Measurements from ENCODE around the gene MYL10.

Gene MYL10

GRCh38 chr7:101629171-101629570 is at the start of gene MYL10:
Gene MYL10 (minus strand): TSS chr7:101629296. CDS start chr7:101629118, 178 bp downstream.
- DNase-seq: no peak

GRCh38 chr7:101678658-101679057 is 49.6 kb upstream of the MYL10 start:
- DNase-seq: no peak

DNA sequence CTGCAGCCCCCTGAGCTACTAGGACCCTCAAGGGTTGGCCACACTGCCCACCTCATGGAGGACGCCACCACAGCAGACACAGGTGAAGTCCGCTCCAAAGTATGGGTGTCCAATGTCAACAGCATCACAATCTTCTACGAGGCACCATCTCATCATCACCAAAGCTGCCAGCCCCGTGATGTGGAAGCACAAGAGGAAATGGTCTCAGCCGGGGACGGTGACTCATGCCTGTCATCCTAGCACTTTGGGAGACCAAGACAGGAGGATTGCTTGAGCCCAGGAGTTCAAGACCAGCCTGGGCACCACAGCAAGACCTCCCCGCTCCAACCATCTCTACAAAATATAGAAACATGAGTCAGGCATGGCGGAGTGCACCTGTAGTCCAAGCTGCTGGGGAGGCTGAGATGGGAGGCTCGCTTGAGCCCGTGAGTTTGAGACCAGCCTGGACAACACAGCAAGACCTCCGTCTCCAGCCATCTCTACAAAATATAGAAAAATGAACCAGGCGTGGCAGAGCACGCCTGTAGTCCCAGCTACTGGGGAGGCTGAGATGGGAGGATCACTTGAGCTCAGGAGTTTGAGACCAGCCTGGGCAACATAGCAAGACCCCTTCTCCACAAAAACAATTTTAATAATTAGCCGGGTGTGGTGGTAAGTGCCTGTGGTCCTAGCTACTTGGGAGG is 48.8 kb upstream of the MYL10 start:
- peak; percentile 69 for DNase-seq

DNA sequence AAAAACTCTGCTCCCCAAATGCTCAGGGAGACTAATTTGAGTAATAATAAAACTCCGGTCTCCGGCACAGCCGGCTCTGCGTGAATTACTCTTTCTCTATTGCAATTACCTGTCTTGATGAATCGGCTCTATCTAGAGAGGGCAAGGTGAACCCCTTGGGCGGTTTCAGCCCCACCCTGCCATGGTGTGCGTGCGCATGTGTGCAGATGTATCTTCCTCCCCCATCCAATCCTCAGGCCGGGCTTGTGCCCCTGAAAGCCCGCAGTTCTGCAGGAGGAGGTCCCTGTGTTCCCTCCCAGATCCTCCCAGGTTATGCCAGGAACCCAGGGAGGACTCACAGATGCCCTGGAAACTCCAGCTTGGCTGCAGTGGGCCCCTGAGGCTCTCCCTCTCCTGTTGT is 48.3 kb upstream of the MYL10 start:
- no peak for DNase-seq

DNA sequence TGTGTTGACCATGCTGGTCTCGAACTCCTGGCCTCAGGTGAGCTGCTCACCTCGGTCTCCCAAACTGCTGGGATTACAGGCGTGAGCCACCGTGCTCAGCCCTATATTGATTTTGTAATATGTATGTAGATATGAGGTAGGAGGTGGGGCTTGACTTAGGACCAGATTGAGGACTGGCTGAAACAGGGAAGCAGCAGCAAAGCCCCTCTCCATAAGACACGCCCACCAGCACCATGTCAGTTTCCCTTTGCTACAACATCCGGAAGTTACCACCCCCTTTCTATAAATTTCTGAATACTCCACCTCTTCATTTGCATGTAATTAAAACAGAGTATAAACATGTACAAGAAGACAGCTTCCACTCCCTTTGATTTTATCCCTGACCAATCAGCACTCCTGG is 47.9 kb upstream of the MYL10 start:
- peak; percentile 14 for DNase-seq

DNA sequence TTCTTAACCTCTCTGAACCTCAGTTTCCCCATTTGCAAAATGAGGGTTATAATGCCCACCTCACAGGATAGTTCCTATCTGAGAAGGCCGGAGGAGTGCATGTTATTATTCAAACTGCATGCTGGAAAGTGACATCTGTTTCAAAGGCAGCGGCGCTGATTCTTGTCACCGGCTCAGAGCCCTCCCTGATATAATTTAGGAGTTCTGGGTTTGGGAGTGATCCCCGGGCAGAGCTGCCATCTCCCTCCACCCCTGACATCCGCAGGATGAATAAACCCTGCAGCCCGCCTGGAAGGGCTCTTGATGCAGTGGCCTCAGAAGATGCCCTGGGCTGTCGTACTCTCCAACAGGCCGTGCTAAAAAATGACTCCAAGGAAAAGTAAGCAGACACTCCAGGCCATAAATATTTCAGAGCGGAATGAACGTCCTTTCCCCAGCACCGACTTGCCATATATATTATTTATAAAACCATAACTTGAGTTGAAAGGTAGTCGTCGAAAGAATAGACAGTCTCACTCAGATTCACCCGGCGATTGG is 47.0 kb upstream of the MYL10 start:
- no peak for DNase-seq

GRCh38 chr7:101674439-101674838 is 45.3 kb upstream of the MYL10 start:
- no peak for DNase-seq

- no peak for DNase-seq
Observed at GRCh38 chr7:101673951-101674350, 44.9 kb upstream of the MYL10 start.

GRCh38 chr7:101673315-101673714 is 44.2 kb upstream of the MYL10 start:
- no peak for DNase-seq

DNA sequence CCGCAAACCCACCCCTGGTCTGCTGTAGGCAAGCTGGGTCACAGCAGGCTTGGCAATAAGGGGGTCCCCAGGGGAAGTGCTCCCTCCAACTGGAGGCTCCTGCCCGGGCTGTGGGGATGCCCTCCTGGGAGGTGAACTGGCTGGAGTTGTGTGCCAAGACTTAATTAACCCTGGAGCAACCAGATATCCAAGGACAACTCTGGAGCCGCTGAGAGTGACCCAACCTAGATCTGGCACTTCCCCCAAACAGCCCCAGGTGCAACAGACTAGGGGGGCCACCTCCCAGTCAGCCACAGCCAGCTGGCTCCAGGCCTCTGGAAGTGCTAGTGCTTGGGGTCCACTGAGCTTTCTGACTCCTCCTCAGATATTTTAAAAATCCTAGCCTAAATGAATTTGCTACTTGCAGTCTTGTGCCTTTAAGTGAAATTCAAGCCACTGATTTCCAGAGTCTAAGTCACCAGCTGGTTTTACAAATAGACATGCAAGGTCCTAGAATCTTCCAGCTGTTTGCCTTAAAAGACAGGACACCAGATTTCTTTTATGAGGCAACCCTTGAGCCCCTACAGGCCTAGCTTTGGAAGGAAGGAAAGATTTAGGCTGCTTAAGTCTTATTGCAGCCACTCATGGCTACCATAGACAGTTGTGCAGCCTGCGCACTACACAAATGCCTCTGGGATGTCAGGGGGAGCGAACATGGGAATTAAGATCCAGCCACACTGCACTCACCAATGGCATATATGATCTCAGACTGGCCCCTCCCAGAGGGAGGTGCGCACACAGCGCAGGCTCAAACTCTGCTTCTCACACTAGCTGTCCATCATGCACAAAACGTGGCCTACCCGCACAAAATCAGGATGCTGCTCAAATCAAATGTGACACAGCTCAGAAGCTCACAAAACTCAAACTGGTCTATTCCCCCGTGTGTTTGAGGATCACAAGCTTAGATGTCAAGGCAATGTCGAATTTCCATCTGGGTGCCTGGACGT is 42.6 kb upstream of the MYL10 start:
- no peak for DNase-seq

DNA sequence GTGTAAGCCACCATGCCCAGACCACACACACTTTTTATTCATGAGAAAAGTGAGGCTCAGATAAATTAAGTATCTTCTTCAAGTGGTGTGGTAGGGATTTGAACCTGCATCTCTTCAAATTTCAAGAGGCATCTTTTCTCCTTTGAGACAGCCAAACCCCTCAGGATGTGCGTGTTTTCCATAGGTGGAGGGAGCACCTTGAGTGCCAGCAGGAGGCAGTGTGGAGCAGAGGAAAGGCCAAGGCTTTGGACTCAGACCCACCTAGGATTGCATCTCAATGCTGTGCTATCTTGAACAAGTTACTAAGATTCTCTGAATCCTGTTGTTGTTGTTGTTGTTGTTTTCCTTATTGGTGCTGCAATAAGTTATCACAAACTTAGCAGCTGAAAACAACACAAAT is 40.2 kb upstream of the MYL10 start:
- DNase-seq: peak; percentile 16

GRCh38 chr7:101668726-101669125 is 39.6 kb upstream of the MYL10 start:
- DNase-seq: no peak

DNA sequence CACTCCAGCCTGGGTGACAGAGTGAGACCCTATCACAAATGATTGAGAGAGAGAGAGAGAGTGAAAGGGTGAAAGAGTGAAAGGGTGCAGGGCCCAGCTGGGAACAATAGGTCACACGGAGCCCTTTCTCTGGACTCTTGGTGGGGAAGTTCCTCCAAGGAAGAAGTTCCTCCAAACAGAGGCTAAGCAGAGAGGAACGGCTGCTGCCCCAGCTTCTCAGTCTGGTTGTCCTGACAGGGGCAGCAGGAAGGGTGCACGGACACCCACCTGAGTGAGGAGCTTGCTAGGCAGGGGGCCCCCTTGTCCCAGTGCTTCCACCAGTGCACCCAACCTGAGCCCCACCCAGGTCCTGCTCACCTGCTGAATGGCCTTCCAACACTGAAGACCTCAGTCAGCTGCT is 38.8 kb upstream of the MYL10 start:
- peak; percentile 17 for DNase-seq

GRCh38 chr7:101667399-101667798 is 38.3 kb upstream of the MYL10 start:
- no peak for DNase-seq

DNA sequence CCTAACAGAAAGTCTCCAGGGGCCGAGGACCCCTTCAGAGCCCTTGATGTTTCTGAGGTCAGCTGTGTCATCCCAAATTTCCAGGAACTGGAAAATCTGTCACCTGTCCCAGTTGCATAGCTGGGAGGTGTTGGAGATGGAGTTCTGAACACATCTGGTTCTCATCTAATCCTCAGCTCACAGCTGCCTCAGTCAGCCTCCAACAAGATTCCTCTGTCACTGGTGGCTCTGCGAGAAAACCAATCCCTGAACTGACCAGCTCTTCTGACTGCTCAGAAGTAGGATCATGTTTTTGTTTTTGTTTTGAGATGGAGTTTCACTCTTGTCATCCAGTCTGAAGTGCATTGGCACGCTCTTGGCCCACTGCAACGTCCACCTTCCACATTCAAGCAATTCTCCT is 37.6 kb upstream of the MYL10 start:
- no peak for DNase-seq

DNA sequence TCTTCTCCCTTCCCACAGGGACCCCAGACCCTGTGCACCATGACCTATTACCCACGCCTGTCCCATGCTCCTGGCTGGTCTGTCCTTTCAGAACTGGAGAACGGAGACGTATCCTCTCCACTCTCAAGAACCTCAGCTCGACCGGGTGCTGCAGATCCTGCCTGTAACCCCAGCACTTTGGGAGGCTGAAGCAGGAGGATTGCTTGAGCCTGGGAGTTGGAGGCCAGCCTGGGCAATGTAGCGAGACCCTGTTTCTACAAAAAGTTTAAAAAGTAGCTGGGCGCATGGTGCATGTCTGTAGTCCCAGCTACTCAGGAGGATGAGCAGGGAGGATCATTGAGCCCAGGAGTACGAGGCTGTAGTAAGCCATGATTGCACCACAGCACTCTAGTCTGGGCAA is 37.2 kb upstream of the MYL10 start:
- DNase-seq: no peak

DNA sequence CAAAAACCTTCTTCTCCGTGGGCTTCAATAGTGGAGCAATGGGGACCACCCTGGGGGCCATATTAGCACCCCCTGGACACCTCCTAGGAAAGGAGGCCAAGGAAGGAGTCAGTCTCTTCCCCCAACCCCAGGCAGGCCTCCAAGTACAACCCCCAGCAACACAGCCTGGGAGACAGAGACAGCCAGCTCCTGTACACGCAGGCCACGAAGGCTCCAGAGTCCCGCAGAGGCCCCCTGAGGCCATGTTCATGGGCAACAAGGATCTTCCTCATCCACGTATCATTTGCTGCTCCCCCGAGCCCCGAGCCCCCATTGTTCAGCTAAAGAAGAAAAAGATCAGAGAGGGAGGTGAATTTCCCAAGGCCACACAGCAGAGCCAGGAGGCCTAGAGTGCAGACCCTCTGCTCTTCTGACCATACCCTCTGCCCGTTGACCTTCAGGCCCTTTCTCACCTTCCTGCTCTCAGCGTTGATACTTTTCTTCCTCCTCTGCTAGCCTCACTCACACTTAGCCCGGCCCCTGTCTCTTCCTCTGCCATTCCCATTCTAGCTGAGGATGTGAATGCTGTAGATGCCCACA is 35.9 kb upstream of the MYL10 start:
- DNase-seq: no peak

- DNase-seq: no peak
Observed at GRCh38 chr7:101664436-101664835, 35.3 kb upstream of the MYL10 start.

DNA sequence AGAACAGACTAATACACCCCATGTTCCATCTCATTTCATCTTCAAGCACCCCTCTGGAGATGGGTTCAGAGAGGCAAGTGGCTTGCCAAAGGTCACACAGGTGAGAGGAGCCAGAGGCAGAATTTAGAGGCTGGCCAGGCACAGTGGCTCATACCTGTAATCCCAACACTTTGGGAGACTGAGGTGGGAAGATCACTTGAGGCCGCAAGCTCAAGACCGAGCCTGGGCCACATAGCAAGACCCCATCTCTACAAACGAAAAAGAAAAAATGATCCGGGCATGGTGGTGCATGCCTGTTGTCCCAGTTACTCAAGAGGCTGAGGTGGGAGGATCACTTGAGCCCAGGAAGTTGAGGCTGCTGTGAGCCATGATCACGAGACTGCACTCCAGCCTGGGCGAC is 34.7 kb upstream of the MYL10 start:
- DNase-seq: no peak

- DNase-seq: no peak
Observed at GRCh38 chr7:101662447-101662998, 33.4 kb upstream of the MYL10 start.

DNA sequence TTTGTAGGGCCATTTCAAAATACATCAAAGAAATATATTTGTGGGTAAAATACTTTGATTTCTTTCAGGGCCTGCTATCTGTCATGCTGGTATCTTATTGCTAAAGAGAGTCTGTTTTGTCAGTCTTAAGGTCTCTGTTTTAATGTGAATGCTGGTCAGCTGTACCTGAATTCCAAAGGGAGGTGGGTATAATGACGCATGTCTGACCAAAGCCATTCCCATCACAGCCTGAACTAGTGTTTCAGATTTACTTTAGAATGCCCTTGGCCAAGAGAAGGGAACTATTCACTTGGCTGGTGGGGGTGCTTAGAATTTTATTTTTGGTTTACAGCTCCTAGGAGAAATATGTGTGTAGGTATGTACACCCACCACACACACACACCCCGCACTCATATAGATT is 30.6 kb upstream of the MYL10 start:
- DNase-seq: no peak

- no peak for DNase-seq
Observed at GRCh38 chr7:101657171-101657570, 28.1 kb upstream of the MYL10 start.

DNA sequence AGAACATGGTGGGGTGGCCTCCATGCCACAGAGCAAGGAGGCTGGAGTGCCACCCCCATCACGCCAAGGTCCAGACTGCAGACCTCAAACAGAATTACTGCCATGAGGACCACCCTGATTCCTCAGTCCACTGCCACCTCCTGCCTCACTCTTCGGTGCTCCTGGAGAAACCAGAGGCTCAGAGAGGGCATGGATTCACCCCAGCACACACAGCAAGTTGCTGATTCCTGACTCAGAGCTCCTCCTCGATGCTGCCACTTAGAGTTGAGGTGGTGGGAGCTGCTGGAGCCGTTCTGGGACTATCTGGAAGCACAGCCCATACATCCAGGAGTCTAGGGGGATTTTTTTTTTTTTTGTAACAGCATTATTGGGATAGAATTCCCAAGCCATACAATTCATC is 22.0 kb upstream of the MYL10 start:
- no peak for DNase-seq
